HL-60 (cell line): ENCODE data around the gene PTPRR.

Experiments used
- CTCF ChIP-seq: IDR thresholded peaks from one replicate; pipeline ENCODE4 v1.5.1; 2011; ENCODE audit warnings: low read length, control low read depth, inconsistent platforms; ENCODE audit not compliant: insufficient read depth
- GABPA ChIP-seq: IDR thresholded peaks from 2 replicates; pipeline ENCODE4 v1.6.1; 2012; ENCODE audit warnings: low read depth
- POLR2AphosphoS5 ChIP-seq: IDR thresholded peaks from 2 replicates; pipeline ENCODE4 v1.6.1; 2012; ENCODE audit warnings: low read depth
- SPI1 ChIP-seq: IDR thresholded peaks from 2 replicates; pipeline ENCODE4 v1.6.1; 2012; ENCODE audit warnings: low read depth, mild to moderate bottlenecking, borderline replicate concordance

GRCh38 chr12:70617450-70617849 is 303.1 kb downstream of the PTPRR start:
- TF ChIP-seq CTCF, result no peak
- TF ChIP-seq SPI1, result no peak
- TF ChIP-seq GABPA, result no peak
- TF ChIP-seq POLR2AphosphoS5, result no peak
